WERI-Rb-1 (cell line): Measurements from ENCODE around the gene YEATS4.

Experiments used
- DNase-seq: peaks from one replicate; pipeline ENCODE4 v3.0.0-alpha.2; 2020
- H3K27ac ChIP-seq: fragments of 250-450 bp; sonication (Bioruptor Pico); 2 replicates; pipeline ENCODE4 v1.5.1; 2020; ENCODE audit warnings: mild to moderate bottlenecking, moderate library complexity
- H3K27me3 ChIP-seq: fragments of 250-450 bp; sonication (Bioruptor Pico); 2 replicates; pipeline ENCODE4 v1.5.1; 2021; ENCODE audit warnings: mild to moderate bottlenecking, low read depth, moderate library complexity; ENCODE audit not compliant: insufficient read depth, severe bottlenecking
- H3K36me3 ChIP-seq: fragments of 250-450 bp; sonication (Bioruptor Pico); 2 replicates; pipeline ENCODE4 v1.5.1; 2020; ENCODE audit warnings: mild to moderate bottlenecking, moderate library complexity
- H3K4me3 ChIP-seq: 2 replicates; pipeline ENCODE4 v1.5.1; 2011; ENCODE audit warnings: low read depth, mild to moderate bottlenecking, control low read depth, low read length
- H3K9me3 ChIP-seq: fragments of 250-450 bp; sonication (Bioruptor Pico); 2 replicates; pipeline ENCODE4 v1.5.1; 2021; ENCODE audit warnings: mild to moderate bottlenecking, moderate library complexity; ENCODE audit not compliant: severe bottlenecking
- CTCF ChIP-seq: IDR thresholded peaks from 2 replicates; pipeline ENCODE4 v1.5.1; 2011; ENCODE audit warnings: low read depth, mild to moderate bottlenecking, control low read depth, inconsistent platforms, low read length

Gene YEATS4

GRCh38 chr12:69415471-69416275 is 56.1 kb downstream of the YEATS4 start:
- peaks cover 6% of the 10 kb centered on the region for H3K36me3 ChIP-seq
- no peak overlapping the region for H3K27ac ChIP-seq
- peak; percentile 20 for DNase-seq
- H3K27me3 ChIP-seq = no peaks in the 10 kb centered on the region
- H3K4me3 ChIP-seq = no peak overlapping the region
- H3K9me3 ChIP-seq = no peaks in the 10 kb centered on the region
- TF ChIP-seq CTCF = peak; percentile 75

GRCh38 chr12:69417231-69417630 is 57.7 kb downstream of the YEATS4 start:
- Histone ChIP-seq H3K36me3 (no peaks in the 10 kb centered on the region), H3K4me3 (no peak overlapping the region), H3K27ac (no peak overlapping the region), H3K27me3 (no peaks in the 10 kb centered on the region), H3K9me3 (no peaks in the 10 kb centered on the region)
- TF ChIP-seq CTCF = no peak
- DNase-seq = peak; percentile 21

GRCh38 chr12:69417741-69418167 is 58.2 kb downstream of the YEATS4 start:
- no peak overlapping the region for H3K27ac ChIP-seq
- H3K27me3 ChIP-seq = no peaks in the 10 kb centered on the region
- H3K4me3 ChIP-seq = no peak overlapping the region
- no peaks in the 10 kb centered on the region for H3K36me3 ChIP-seq
- TF ChIP-seq CTCF = no peak
- no peaks in the 10 kb centered on the region for H3K9me3 ChIP-seq
- no peak for DNase-seq

GRCh38 chr12:69419701-69420100 is 60.2 kb downstream of the YEATS4 start:
- Histone ChIP-seq H3K9me3 (no peaks in the 10 kb centered on the region), H3K27ac (no peak overlapping the region), H3K36me3 (no peaks in the 10 kb centered on the region), H3K27me3 (no peaks in the 10 kb centered on the region), H3K4me3 (no peak overlapping the region)
- no peak for DNase-seq
- no peak for TF ChIP-seq CTCF

- Histone ChIP-seq H3K9me3 (no peaks in the 10 kb centered on the region), H3K36me3 (no peaks in the 10 kb centered on the region), H3K27ac (no peak overlapping the region), H3K27me3 (no peaks in the 10 kb centered on the region), H3K4me3 (no peak overlapping the region)
- DNase-seq = no peak
- TF ChIP-seq CTCF = no peak
Measured at GRCh38 chr12:69421548-69421947, 62.0 kb downstream of the YEATS4 start.
